Stimulated activated CD8-positive, alpha-beta memory T cell treated with anti-CD3 and anti-CD28 coated beads, Interleukin-7, amount 100 ng/mL, for 4 hours (primary cell): ENCODE data around the gene PADI2.

ENCODE experiments used
- DNase-seq, 2 donors: peaks; one replicate each; pipeline ENCODE4 v3.0.0-alpha.2; 2020; ENCODE audit warnings: low read depth in 2 of 2

The PADI2 gene

DNA sequence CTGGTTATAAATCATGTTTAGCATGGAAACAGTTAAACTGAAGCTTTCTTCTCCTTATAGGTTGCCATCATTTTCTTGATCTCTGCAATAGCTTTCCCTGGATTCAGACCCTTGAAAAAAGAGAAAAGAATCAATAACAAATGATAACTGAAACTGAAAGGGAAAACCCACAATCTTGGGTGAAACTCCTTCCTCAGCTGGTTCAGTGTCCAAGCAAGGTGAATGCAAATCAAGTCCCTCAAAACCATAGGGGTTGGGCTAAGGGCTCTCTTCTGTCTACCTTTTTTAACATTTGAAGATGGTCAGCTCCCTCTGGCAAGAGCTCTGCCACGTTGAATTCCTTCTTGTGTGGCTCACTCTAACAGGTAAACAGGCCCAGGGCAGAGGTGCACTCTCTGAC is 100.4 kb downstream of the PADI2 start:
- no peak for DNase-seq

DNA sequence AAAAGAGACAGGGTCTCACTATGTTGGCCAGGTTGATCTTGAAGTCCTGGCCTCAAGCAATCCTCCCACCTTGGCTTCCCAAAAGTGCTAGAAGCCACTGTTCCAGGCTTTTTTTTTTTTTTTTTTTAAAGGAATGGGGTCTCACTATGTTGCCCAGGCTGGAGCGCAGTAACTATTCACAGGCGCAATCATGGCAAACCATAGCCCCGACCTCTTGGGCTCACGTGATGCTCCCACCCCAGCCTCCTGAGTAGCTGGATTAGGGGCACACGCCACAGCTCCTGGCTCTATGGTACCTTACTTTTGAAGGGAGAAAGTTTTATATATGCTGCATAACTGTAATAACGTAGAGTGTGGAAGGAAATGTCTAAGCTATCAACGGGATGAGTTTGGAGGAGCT is 101.8 kb downstream of the PADI2 start:
- no peak for DNase-seq
